OCI-LY3 (cell line): ENCODE data around the gene DNAJC28.
"Not testable (repeated sequence)": the region's sequence is repeated elsewhere in the genome, so short reads cannot be mapped to it uniquely, and the experiment has no call there.

ENCODE experiments used
- H2AFZ ChIP-seq: fragments of 200-600, 300-600 bp; shearing (Covaris generic); 2 replicates; pipeline ENCODE4 v1.6.0; 2014; ENCODE audit warnings: antibody characterized with exemption, low read depth, low read length
- H3K27ac ChIP-seq: fragments of 200-600, 300-600 bp; sonication (generic); 2 replicates; pipeline ENCODE4 v1.5.1; 2014; ENCODE audit warnings: mild to moderate bottlenecking, low read length, moderate library complexity, mixed read lengths
- H3K27me3 ChIP-seq: fragments of 200-600, 300-600 bp; sonication (generic); 2 replicates; pipeline ENCODE4 v1.6.1; 2014; ENCODE audit warnings: low read depth, low read length, mixed read lengths
- H3K36me3 ChIP-seq: fragments of 200-600, 300-600 bp; sonication (generic); replicated peaks from 2 replicates; pipeline ENCODE3; 2014; ENCODE audit warnings: low read depth, low read length, mixed read lengths
- H3K4me1 ChIP-seq: fragments of 300-600, 200-600 bp; sonication (generic); 2 replicates; pipeline ENCODE4 v1.6.1; 2014; ENCODE audit warnings: low read length, mixed read lengths
- H3K4me2 ChIP-seq: fragments of 200-600, 300-600 bp; sonication (generic); 2 replicates; pipeline ENCODE4 v1.6.1; 2014; ENCODE audit warnings: low read length, mixed read lengths
- H3K4me3 ChIP-seq: fragments of 300-600, 200-600 bp; sonication (generic); 2 replicates; pipeline ENCODE4 v1.5.1; 2014; ENCODE audit warnings: antibody characterized with exemption, mild to moderate bottlenecking, low read length, moderate library complexity
- H3K79me2 ChIP-seq: fragments of 300-600, 200-600 bp; shearing (Covaris generic); 2 replicates; pipeline ENCODE4 v1.6.1; 2014; ENCODE audit warnings: mild to moderate bottlenecking, low read length, mixed read lengths
- H3K9ac ChIP-seq: fragments of 300-600, 200-600 bp; shearing (Covaris generic); 2 replicates; pipeline ENCODE4 v1.6.0; 2014; ENCODE audit warnings: mild to moderate bottlenecking, low read length, moderate library complexity
- H3K9me3 ChIP-seq: fragments of 200-600, 300-600 bp; shearing (Covaris generic); 2 replicates; pipeline ENCODE4 v1.6.1; 2014; ENCODE audit warnings: low read length, mixed read lengths; ENCODE audit not compliant: insufficient read depth
- H4K20me1 ChIP-seq: fragments of 200-600, 300-600 bp; sonication (generic); 2 replicates; pipeline ENCODE4 v1.6.1; 2016; ENCODE audit warnings: low read length, mixed read lengths; ENCODE audit not compliant: insufficient read depth
- CTCF ChIP-seq: fragments of 200-600, 300-600 bp; sonication (generic); IDR thresholded peaks from 2 replicates; pipeline ENCODE4 v1.5.1; 2014; ENCODE audit warnings: antibody characterized with exemption, low read length, low read depth
- EZH2phosphoT487 ChIP-seq: fragments of 200-600 bp; shearing (Covaris generic); IDR thresholded peaks from 2 replicates; pipeline ENCODE4 v1.6.1; 2018; ENCODE audit warnings: antibody characterized with exemption, mixed run types, low read depth

DNAJC28 gene

GRCh38 chr21:33510826-33511225 is 19.3 kb upstream of the DNAJC28 start:
- Histone ChIP-seq H3K4me1 (no peaks in the 10 kb centered on the region), H3K27ac (no peak overlapping the region), H3K79me2 (no peaks in the 10 kb centered on the region), H3K36me3 (peaks cover 46% of the 10 kb centered on the region), H3K4me3 (no peak overlapping the region), H3K9me3 (no peaks in the 10 kb centered on the region), H3K27me3 (no peaks in the 10 kb centered on the region), H2AFZ (no peak overlapping the region), H3K9ac (no peak overlapping the region), H3K4me2 (no peak overlapping the region), H4K20me1 (no peaks in the 10 kb centered on the region)
- no peak for TF ChIP-seq CTCF
- TF ChIP-seq EZH2phosphoT487 = no peak

- H3K4me1 ChIP-seq, H2AFZ ChIP-seq, H3K27ac ChIP-seq, H3K79me2 ChIP-seq, H3K4me2 ChIP-seq, H3K27me3 ChIP-seq, H3K9ac ChIP-seq, H3K4me3 ChIP-seq, H3K9me3 ChIP-seq, H4K20me1 ChIP-seq: not testable (repeated sequence)
- H3K36me3 ChIP-seq = peaks cover 59% of the 10 kb centered on the region
These were observed 15.5 kb upstream of the DNAJC28 start for GRCh38 chr21:33507003-33507402.

GRCh38 chr21:33505833-33506232 is 14.3 kb upstream of the DNAJC28 start:
- Histone ChIP-seq H3K27me3 (no peaks in the 10 kb centered on the region), H3K4me3 (no peak overlapping the region), H3K79me2 (no peaks in the 10 kb centered on the region), H3K9me3 (no peaks in the 10 kb centered on the region), H3K4me1 (no peaks in the 10 kb centered on the region), H4K20me1 (no peaks in the 10 kb centered on the region), H2AFZ (no peak overlapping the region), H3K9ac (no peak overlapping the region), H3K4me2 (no peak overlapping the region), H3K27ac (no peak overlapping the region), H3K36me3 (peaks cover 50% of the 10 kb centered on the region)
- no peak for TF ChIP-seq EZH2phosphoT487
- no peak for TF ChIP-seq CTCF

GRCh38 chr21:33496345-33496744 is 4.8 kb upstream of the DNAJC28 start:
- H3K4me2 ChIP-seq = no peak overlapping the region
- no peaks in the 10 kb centered on the region for H3K4me1 ChIP-seq
- H3K27me3 ChIP-seq = no peaks in the 10 kb centered on the region
- H3K27ac ChIP-seq = no peak overlapping the region
- H3K9ac ChIP-seq = no peak overlapping the region
- no peaks in the 10 kb centered on the region for H3K9me3 ChIP-seq
- H4K20me1 ChIP-seq = no peaks in the 10 kb centered on the region
- no peak overlapping the region for H3K4me3 ChIP-seq
- H3K79me2 ChIP-seq = no peaks in the 10 kb centered on the region
- no peak overlapping the region for H2AFZ ChIP-seq
- H3K36me3 ChIP-seq = no peaks in the 10 kb centered on the region
- TF ChIP-seq EZH2phosphoT487 (no peak), CTCF (no peak)

GRCh38 chr21:33495743-33496142 is 4.2 kb upstream of the DNAJC28 start:
- TF ChIP-seq EZH2phosphoT487 (no peak), CTCF (no peak)
- H2AFZ ChIP-seq = no peak overlapping the region

More at GRCh38 chr21:33495743-33496142, 4.2 kb upstream of the DNAJC28 start:
- no peaks in the 10 kb centered on the region for H3K27me3 ChIP-seq
- H3K4me2 ChIP-seq = no peak overlapping the region
- H3K4me3 ChIP-seq = no peak overlapping the region
- H3K9me3 ChIP-seq = no peaks in the 10 kb centered on the region
- H4K20me1 ChIP-seq = no peaks in the 10 kb centered on the region
- no peak overlapping the region for H3K27ac ChIP-seq
- H3K36me3 ChIP-seq = no peaks in the 10 kb centered on the region
- H3K79me2 ChIP-seq = no peaks in the 10 kb centered on the region
- no peak overlapping the region for H3K9ac ChIP-seq
- H3K4me1 ChIP-seq = peaks cover 2% of the 10 kb centered on the region; the same call in 1 of the 2 replicates
